Stimulated activated memory B cell treated with anti-CD40 and anti-IgM and Interleukin-4, amounts not matched to agents 10 μg/mL and 1 μg/mL and 100 μg/mL, for 72 hours (primary cell): ENCODE results near the gene PLXNA1.

Source experiments
- ATAC-seq: fragments of 150-1000 bp; cut with Tn5 transposase; 2 replicates; pipeline ENCODE4 v1.10.0; 2021
- H3K27ac Mint-ChIP-seq: one replicate; pipeline ENCODE4 v1.8.0; 2022; ENCODE audit warnings: mild to moderate bottlenecking, mixed read lengths
- H3K27me3 Mint-ChIP-seq: one replicate; pipeline ENCODE4 v1.8.0; 2022; ENCODE audit warnings: mixed read lengths
- H3K36me3 Mint-ChIP-seq: one replicate; pipeline ENCODE4 v1.8.0; 2022; ENCODE audit warnings: mixed read lengths
- H3K4me1 Mint-ChIP-seq: one replicate; pipeline ENCODE4 v1.8.0; 2022; ENCODE audit warnings: mixed read lengths
- H3K4me3 Mint-ChIP-seq: one replicate; pipeline ENCODE4 v1.8.0; 2022; ENCODE audit warnings: mild to moderate bottlenecking, moderate library complexity, mixed read lengths
- H3K9me3 Mint-ChIP-seq: one replicate; pipeline ENCODE4 v1.8.0; 2022; ENCODE audit warnings: mixed read lengths

PLXNA1 gene

DNA sequence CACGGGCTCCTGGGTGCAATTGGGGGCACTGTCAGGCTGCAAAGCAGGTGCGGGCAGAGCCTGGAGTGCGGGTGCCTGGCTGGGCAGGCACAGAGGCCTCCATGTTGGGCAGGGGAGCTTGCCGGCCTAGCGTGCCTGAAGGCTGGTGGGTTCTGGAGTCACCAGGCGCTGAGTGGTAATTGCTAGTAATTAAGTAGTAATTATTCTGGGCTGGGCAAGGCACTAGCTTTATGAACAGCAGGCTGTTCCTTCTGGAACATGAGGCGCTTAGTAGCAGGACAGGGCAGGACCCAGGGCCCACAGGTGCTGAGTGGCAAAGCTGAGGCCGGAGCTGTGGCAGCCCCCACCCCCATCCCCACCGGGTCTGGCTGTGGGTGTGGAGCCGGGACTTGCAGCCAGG, 25.3 kb downstream of the PLXNA1 start:
- Mint-ChIP-seq H3K4me3 (no peak overlapping the region), H3K4me1 (peaks cover 5% of the 10 kb centered on the region), H3K9me3 (no peaks in the 10 kb centered on the region), H3K27me3 (no peaks in the 10 kb centered on the region), H3K27ac (no peak overlapping the region), H3K36me3 (peaks cover 30% of the 10 kb centered on the region)
- no peak for ATAC-seq

DNA sequence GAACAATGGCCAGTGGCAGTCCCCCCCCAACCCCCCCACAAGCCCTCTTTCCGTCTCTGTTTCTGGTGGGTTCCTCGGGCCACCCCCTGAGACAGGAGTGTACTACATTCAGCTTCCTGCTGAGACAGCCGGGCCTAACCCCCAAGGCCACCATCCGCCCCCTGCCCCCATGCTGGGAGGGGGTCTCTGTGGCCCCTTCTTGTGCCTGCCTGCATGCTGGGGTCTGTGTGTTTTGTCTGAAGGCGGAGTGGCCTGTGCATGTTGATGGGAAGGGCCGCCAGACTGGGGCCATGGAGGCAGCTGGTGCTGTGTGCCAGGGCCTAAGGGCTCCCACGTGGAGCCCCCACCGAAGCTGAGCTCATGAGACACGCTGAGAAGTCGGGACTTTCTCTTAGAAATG, 26.6 kb downstream of the PLXNA1 start:
- ATAC-seq: no peak

DNA sequence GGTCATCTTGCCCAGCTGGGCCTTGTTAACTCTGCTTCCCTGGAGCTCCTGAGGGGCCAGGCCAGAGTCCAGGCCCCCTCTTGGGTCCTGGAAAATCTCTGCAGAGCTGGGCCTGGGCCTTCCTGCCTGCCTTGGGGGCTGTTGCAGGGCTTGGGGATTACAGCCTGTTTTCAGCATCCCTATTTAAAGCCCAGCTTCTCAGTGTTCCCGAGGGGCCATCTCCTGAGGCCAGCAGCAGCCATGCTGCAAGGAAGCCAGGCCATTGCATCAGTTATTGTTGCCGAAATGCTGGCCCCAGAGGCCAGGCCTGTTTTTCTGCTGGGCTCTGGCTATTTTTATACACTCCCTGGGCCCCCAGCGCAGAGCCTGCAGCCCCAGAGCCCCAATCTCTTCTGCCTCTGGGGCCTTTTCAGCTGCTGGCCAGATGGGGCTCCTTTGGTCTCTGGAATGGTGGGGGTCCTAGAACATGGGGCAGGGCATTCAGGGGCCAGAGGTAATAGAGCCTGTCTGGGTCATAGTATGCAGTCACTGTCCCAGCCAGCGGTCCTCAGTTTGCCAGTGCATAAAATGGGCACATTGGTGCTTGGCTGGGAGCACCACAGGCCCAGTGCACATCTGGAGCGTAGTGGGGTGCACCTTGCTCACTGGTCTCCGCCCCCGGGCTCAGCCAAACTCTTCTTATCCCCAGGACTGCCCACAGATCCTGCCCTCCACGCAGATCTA, 28.5 kb downstream of the PLXNA1 start:
- Mint-ChIP-seq H3K36me3 (peaks cover 50% of the 10 kb centered on the region), H3K9me3 (no peaks in the 10 kb centered on the region), H3K4me3 (no peak overlapping the region), H3K27ac (no peak overlapping the region), H3K27me3 (no peaks in the 10 kb centered on the region), H3K4me1 (peaks cover 31% of the 10 kb centered on the region)
- ATAC-seq: no peak

More for the DNA sequence above, 26.6 kb downstream of the PLXNA1 start:
- no peaks in the 10 kb centered on the region for H3K9me3 Mint-ChIP-seq
- no peak overlapping the region for H3K4me3 Mint-ChIP-seq
- peaks cover 31% of the 10 kb centered on the region for H3K36me3 Mint-ChIP-seq
- no peak overlapping the region for H3K27ac Mint-ChIP-seq
- no peaks in the 10 kb centered on the region for H3K27me3 Mint-ChIP-seq
- H3K4me1 Mint-ChIP-seq: peaks cover 12% of the 10 kb centered on the region

DNA sequence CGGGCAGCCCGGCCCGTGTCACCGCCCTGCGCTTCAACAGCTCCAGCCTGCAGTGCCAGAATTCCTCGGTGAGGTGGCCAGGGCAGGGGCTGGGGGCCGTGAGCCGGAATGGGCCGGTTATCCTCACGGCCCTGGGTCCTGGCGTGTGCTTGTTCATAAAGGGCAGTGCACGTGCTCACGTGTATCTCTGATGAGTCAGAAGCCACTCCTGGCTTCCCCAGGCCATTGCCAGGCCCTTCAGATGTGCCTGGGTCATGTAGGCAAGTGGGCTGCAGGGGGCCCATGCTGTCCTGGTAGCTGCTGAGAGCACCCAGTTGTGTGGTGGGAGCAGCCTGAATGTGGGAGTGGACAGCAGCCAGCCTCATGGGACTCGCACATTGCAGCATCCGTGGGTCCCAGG, 29.2 kb downstream of the PLXNA1 start:
- peaks cover 29% of the 10 kb centered on the region for H3K4me1 Mint-ChIP-seq
- H3K36me3 Mint-ChIP-seq: peaks cover 50% of the 10 kb centered on the region
- H3K27ac Mint-ChIP-seq: no peak overlapping the region
- H3K9me3 Mint-ChIP-seq: no peaks in the 10 kb centered on the region
- H3K4me3 Mint-ChIP-seq: no peak overlapping the region
- H3K27me3 Mint-ChIP-seq: no peaks in the 10 kb centered on the region
- no peak for ATAC-seq

DNA sequence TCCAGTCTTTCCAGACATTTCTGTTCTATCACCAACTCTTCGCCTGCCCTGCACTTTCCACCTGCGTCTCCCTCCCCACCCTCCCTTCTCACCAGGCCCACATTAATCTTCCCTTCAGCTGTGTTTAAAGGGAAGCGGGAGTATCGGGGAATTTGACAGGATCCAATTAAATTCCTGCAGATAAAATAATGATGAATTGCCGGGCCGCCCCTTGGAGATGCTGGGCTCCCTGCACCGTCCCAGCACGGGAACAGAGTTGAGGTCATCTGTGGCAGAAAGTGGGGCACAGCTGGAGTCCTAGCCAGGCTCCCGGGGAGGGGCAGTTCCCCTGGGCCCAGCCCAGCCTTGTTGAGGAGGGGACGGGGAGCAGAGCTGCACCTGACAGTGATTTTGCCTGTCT, 30.3 kb downstream of the PLXNA1 start:
- Mint-ChIP-seq H3K9me3 (no peaks in the 10 kb centered on the region), H3K4me3 (no peak overlapping the region), H3K27ac (no peak overlapping the region), H3K4me1 (peaks cover 26% of the 10 kb centered on the region), H3K27me3 (no peaks in the 10 kb centered on the region), H3K36me3 (peaks cover 51% of the 10 kb centered on the region)
- ATAC-seq: no peak

DNA sequence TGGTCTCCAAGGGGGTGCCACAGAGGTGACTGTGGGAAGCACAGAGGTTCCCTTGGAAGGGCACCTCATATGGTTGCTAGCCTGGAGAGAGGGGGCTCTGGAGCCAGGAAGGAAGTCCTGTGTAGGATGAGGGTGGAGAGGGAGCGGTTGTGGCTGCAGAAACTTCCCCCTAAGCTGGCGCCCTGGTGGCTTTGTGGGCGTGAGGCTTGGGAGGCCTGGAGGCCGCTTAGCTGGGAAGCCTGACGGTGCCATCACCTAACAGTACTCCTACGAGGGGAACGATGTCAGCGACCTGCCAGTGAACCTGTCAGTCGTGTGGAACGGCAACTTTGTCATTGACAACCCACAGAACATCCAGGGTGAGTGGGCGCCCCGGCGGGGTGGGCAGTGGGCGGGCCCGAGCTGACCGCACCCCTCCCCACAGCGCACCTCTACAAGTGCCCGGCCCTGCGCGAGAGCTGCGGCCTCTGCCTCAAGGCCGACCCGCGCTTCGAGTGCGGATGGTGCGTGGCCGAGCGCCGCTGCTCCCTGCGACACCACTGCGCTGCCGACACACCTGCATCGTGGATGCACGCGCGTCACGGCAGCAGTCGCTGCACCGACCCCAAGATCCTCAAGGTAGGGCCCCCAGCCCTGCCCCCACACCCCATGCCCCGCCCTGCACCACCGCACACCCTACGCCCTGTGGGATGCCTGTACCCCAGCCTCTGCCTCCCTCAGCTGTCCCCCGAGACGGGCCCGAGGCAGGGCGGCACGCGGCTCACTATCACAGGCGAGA, 31.0 kb downstream of the PLXNA1 start:
- peaks cover 26% of the 10 kb centered on the region for H3K4me1 Mint-ChIP-seq
- no peaks in the 10 kb centered on the region for H3K27me3 Mint-ChIP-seq
- ATAC-seq: no peak
- no peaks in the 10 kb centered on the region for H3K9me3 Mint-ChIP-seq
- H3K27ac Mint-ChIP-seq: no peak overlapping the region
- no peak overlapping the region for H3K4me3 Mint-ChIP-seq
- peaks cover 51% of the 10 kb centered on the region for H3K36me3 Mint-ChIP-seq

DNA sequence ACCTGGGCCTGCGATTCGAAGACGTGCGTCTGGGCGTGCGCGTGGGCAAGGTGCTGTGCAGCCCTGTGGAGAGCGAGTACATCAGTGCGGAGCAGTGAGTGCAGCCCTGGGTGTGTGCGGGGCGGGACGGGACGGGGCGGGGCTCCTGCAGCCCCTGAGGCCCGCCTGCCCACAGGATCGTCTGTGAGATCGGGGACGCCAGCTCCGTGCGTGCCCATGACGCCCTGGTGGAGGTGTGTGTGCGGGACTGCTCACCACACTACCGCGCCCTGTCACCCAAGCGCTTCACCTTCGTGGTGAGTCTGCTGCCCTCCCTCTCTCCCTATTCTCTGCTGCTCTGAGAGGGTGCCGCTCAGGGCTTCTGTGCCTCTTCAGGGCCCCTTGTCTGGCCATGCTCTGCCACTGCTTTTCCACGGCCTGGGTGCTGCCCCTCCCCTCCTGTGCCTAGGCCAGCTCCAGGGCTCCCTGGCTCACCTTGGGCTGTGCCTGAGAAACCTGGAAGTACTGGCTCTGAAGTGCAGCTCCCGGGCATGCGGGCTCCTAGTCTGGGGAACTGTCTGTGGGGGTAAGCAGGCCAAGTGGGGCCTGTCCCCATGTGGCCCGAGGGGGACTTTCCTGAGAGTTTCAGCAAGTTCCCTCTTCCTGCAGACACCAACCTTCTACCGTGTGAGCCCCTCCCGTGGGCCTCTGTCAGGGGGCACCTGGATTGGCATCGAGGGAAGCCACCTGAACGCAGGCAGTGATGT, 31.8 kb downstream of the PLXNA1 start:
- Mint-ChIP-seq H3K4me1 (peaks cover 26% of the 10 kb centered on the region), H3K9me3 (no peaks in the 10 kb centered on the region), H3K36me3 (peaks cover 51% of the 10 kb centered on the region), H3K27me3 (no peaks in the 10 kb centered on the region), H3K4me3 (peak overlapping the region; percentile 0), H3K27ac (peak overlapping the region; percentile 52)
- ATAC-seq: peak; percentile 70

DNA sequence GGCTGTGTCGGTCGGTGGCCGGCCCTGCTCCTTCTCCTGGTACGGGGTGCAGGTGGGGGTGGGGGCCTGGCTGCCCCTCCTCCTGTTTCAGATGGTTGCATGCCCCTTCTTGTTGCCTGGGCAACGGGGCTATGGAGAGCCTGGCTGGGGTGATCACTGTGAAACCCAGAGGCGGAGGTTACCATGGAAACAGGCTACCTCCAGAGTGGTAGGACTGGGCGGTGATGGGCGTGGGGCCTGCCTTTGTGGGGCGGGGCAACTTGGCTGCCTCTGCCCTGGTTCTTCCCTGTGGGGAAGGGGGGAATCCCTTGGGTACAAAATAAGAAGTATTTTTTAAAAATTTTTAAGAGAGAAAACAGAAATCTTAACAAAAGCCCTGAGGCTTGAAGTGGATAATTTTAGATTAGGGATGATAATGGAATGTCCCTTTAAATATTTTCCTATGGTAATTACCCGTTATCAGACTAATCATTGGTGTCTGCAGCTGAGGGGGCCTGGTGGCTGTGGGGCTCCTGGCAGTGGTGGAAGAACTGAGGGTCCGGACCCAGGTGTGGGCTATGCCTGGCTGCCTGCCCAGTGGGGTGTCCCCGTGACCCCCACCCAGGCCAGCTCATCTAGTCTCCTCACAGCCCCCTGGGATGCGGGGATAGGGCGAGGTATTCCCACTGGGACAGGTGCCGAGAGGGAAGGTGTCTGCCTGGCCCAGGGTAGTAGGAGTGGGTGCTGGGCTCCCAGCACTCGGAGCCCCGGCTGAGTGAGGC, 32.5 kb downstream of the PLXNA1 start:
- H3K27ac Mint-ChIP-seq: peak overlapping the region; percentile 52
- H3K9me3 Mint-ChIP-seq: no peaks in the 10 kb centered on the region
- H3K4me1 Mint-ChIP-seq: peaks cover 26% of the 10 kb centered on the region
- no peaks in the 10 kb centered on the region for H3K27me3 Mint-ChIP-seq
- peaks cover 59% of the 10 kb centered on the region for H3K36me3 Mint-ChIP-seq
- ATAC-seq: peak; percentile 72
- H3K4me3 Mint-ChIP-seq: peak overlapping the region; percentile 26

DNA sequence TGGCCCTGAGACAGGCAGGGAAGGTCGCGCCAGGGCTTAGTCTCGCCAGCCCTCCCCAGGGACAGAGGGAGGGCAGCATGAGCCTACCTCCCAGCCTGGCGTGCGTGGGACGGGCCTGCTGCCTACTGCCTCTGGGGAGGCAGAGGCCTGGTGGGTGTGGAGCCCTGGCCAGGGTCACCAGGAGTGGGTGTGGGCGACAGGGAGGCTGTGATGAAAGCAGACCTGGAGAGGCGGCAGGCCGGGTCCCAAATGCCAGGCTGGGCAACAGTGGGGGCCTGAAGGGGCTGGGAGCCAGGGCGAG, 33.1 kb downstream of the PLXNA1 start:
- peak overlapping the region; percentile 52 for H3K27ac Mint-ChIP-seq
- H3K36me3 Mint-ChIP-seq: peaks cover 64% of the 10 kb centered on the region
- H3K27me3 Mint-ChIP-seq: no peaks in the 10 kb centered on the region
- H3K4me3 Mint-ChIP-seq: no peak overlapping the region
- ATAC-seq: no peak
- H3K4me1 Mint-ChIP-seq: peaks cover 26% of the 10 kb centered on the region
- no peaks in the 10 kb centered on the region for H3K9me3 Mint-ChIP-seq

DNA sequence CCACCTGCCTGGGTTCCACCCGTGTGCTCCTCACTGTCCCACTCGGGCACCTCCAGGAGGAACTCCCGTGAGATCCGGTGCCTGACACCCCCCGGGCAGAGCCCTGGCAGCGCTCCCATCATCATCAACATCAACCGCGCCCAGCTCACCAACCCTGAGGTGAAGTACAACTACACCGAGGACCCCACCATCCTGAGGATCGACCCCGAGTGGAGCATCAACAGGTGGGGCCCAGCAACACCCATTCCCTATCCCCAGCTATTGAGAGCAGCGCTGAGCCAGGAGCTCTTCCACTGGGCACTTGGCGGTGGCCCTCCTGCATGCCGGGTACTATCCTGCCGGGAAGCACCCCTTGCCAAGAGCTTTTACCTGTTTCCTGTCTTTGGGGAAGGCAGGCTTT, 33.5 kb downstream of the PLXNA1 start:
- H3K4me1 Mint-ChIP-seq: peaks cover 26% of the 10 kb centered on the region
- no peaks in the 10 kb centered on the region for H3K9me3 Mint-ChIP-seq
- peaks cover 69% of the 10 kb centered on the region for H3K36me3 Mint-ChIP-seq
- ATAC-seq: no peak
- H3K27me3 Mint-ChIP-seq: no peaks in the 10 kb centered on the region
- H3K27ac Mint-ChIP-seq: no peak overlapping the region
- no peak overlapping the region for H3K4me3 Mint-ChIP-seq

DNA sequence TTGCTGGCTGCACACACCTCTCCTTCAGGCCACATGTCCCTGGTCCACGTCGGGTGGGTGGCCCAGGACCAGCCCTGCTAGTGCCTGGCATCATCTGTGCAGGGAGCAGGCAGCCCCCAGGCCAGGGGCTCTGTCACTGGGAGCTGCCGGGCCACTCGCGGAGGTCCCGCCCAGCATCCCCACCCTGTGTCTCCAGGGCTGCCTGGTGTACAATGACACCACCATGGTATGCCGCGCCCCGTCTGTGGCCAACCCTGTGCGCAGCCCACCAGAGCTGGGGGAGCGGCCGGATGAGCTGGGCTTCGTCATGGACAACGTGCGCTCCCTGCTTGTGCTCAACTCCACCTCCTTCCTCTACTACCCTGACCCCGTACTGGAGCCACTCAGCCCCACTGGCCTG, 34.3 kb downstream of the PLXNA1 start:
- no peak for ATAC-seq
- Mint-ChIP-seq H3K4me1 (peaks cover 26% of the 10 kb centered on the region), H3K4me3 (no peak overlapping the region), H3K27ac (no peak overlapping the region), H3K36me3 (peaks cover 70% of the 10 kb centered on the region), H3K9me3 (no peaks in the 10 kb centered on the region), H3K27me3 (no peaks in the 10 kb centered on the region)

DNA sequence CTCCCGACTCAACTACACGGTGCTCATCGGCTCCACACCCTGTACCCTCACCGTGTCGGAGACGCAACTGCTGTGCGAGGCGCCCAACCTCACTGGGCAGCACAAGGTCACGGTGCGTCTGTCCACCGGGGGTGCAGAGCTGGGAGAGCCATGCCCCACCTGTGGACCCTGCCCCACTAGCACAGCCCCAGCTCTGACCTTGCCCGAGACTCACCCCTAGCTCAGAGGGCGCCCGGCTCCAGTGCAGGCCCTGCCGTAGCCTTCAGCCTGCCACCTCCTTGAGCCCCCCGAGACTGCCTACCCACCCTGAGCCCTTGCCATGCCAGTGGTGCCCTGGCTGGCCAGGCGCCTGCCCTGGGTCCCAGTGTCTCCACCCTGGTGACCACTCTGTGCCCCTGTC, 34.9 kb downstream of the PLXNA1 start:
- H3K27ac Mint-ChIP-seq: no peak overlapping the region
- no peak overlapping the region for H3K4me3 Mint-ChIP-seq
- ATAC-seq: no peak
- H3K9me3 Mint-ChIP-seq: no peaks in the 10 kb centered on the region
- H3K27me3 Mint-ChIP-seq: no peaks in the 10 kb centered on the region
- H3K4me1 Mint-ChIP-seq: peaks cover 26% of the 10 kb centered on the region
- H3K36me3 Mint-ChIP-seq: peaks cover 69% of the 10 kb centered on the region

DNA sequence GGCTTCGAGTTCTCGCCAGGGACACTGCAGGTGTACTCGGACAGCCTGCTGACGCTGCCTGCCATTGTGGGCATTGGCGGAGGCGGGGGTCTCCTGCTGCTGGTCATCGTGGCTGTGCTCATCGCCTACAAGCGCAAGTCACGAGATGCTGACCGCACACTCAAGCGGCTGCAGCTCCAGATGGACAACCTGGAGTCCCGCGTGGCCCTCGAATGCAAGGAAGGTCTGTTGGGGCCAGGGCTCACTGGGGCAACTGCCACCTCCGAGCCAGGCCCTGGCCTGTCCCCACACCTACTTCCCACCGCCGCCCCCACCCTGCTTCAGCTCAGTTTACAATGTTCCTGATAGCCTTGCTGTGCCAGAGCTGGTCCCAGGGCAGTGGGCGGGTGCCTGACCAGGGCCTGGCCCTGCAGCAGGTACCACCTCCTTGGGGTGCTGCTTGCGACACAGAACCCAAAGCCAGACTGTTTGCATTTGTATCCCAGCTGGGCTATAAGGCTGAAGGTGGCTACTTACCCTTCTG, 35.5 kb downstream of the PLXNA1 start:
- no peaks in the 10 kb centered on the region for H3K9me3 Mint-ChIP-seq
- ATAC-seq: no peak
- H3K36me3 Mint-ChIP-seq: peaks cover 67% of the 10 kb centered on the region
- no peak overlapping the region for H3K27ac Mint-ChIP-seq
- no peak overlapping the region for H3K4me3 Mint-ChIP-seq
- H3K4me1 Mint-ChIP-seq: peaks cover 24% of the 10 kb centered on the region
- H3K27me3 Mint-ChIP-seq: no peaks in the 10 kb centered on the region

DNA sequence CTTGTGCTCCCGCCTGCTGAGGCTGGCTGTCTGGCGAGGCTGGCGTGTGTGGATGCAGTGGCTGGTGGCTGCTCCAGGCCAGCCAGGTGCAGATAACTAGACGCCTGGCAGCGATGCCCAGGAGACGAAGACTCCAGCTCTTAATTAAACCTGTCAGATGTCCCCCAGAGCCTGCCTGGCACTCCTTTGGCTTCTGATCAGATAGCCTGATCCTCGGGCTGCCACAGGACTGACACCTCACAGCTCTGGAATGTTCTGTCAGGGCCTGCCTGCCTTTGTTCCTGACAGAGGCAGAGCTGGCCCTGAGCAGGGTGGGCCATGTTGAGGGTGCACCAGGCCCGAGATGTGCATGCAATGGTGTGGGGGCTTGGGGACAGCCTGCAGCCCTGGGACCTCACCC, 36.5 kb downstream of the PLXNA1 start:
- H3K4me3 Mint-ChIP-seq: no peak overlapping the region
- no peak overlapping the region for H3K27ac Mint-ChIP-seq
- H3K36me3 Mint-ChIP-seq: peaks cover 62% of the 10 kb centered on the region
- H3K4me1 Mint-ChIP-seq: peaks cover 19% of the 10 kb centered on the region
- no peak for ATAC-seq
- no peaks in the 10 kb centered on the region for H3K27me3 Mint-ChIP-seq
- no peaks in the 10 kb centered on the region for H3K9me3 Mint-ChIP-seq

DNA sequence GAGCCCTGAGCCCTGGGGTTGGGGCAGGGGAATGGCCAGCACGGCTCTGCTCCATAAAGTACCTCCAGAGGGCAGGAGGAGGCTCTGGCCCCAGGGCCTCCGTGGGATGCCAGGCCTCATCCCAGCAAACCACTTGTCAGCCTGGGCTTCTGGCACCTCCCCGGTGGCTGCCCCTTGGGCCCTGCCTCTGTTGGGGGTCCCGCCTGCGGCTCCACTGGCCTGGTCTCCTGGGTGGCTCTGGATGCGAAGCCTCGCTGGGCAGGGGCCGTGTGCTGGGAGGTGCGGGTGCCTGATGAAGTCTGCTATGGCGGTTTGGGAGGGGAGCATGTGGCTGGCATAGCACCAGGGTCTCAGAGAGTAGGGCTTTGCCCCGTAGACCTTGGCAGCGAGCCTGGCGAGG, 37.6 kb downstream of the PLXNA1 start:
- Mint-ChIP-seq H3K9me3 (no peaks in the 10 kb centered on the region), H3K36me3 (peaks cover 58% of the 10 kb centered on the region), H3K4me3 (no peak overlapping the region), H3K27me3 (no peaks in the 10 kb centered on the region), H3K4me1 (peaks cover 9% of the 10 kb centered on the region), H3K27ac (no peak overlapping the region)
- ATAC-seq: no peak
